SK-N-SH (cell line): Measurements from ENCODE around the gene RAET1E.

Source experiments
- CHD2 ChIP-seq: fragments of 150-350 bp; IDR thresholded peaks from 2 replicates; pipeline ENCODE4 v1.6.1; 2018; ENCODE audit warnings: low read length; ENCODE audit not compliant: partially characterized antibody
- CTCF ChIP-seq: fragments of 200-600 bp; sonication (generic); IDR thresholded peaks from 2 replicates; pipeline ENCODE4 v1.6.1; 2017; ENCODE audit warnings: antibody characterized with exemption, mild to moderate bottlenecking, moderate library complexity
- EP300 ChIP-seq, 2 experiments: IDR thresholded peaks; 2 replicates each; pipeline versions ENCODE4 v1.4.0 to v1.6.1; 2012; ENCODE audit warnings: borderline replicate concordance in 1 of 2, low read depth in 1 of 2, low read length in 1 of 2
- FOXJ3 ChIP-seq: sonication (generic); formaldehyde crosslinking; IDR thresholded peaks from 2 replicates; pipeline ENCODE4 v1.5.1; 2020; ENCODE audit warnings: mild to moderate bottlenecking, missing genetic modification reagents
- FOXM1 ChIP-seq: IDR thresholded peaks from 2 replicates; pipeline ENCODE4 v1.4.0; 2012; ENCODE audit warnings: low read depth, mild to moderate bottlenecking
- JUND ChIP-seq: IDR thresholded peaks from 2 replicates; pipeline ENCODE4 v1.4.0; 2012
- POLR2AphosphoS5 ChIP-seq: IDR thresholded peaks from 2 replicates; pipeline ENCODE4 v1.6.1; 2012; ENCODE audit warnings: low read depth, low read length
- REST ChIP-seq: IDR thresholded peaks from 2 replicates; pipeline ENCODE4 v1.6.1; 2012; ENCODE audit warnings: mild to moderate bottlenecking, low read depth, low read length, moderate library complexity
- TAF1 ChIP-seq: IDR thresholded peaks from 2 replicates; pipeline ENCODE4 v1.6.1; 2012; ENCODE audit warnings: low read depth, mild to moderate bottlenecking, low read length, moderate library complexity, borderline replicate concordance
- USF2 ChIP-seq: fragments of 150-350 bp; IDR thresholded peaks from 2 replicates; pipeline ENCODE4 v1.6.1; 2017; ENCODE audit warnings: antibody characterized with exemption, low read length, low read depth, borderline replicate concordance
- YY1 ChIP-seq: IDR thresholded peaks from 2 replicates; pipeline ENCODE4 v1.4.0; 2012; ENCODE audit warnings: low read depth, mild to moderate bottlenecking

GRCh38 chr6:149907317-149907716 is 9.4 kb upstream of the RAET1E start:
- no peak for TF ChIP-seq REST
- no peak for TF ChIP-seq CTCF
- TF ChIP-seq EP300 (IDR thresholded peaks at IDR 0.05; ENCODE audit: borderline replicate concordance in 1 of 2, low read depth in 1 of 2, low read length in 1 of 2) = no peak
- TF ChIP-seq TAF1 = no peak
- TF ChIP-seq POLR2AphosphoS5 = no peak
- TF ChIP-seq CHD2 = no peak
- no peak for TF ChIP-seq USF2
- no peak for TF ChIP-seq YY1
- no peak for TF ChIP-seq FOXJ3 (CRISPR knock-in tag)
- no peak for TF ChIP-seq JUND
- TF ChIP-seq FOXM1 = no peak
